Measurements from ENCODE around the gene GALNT2. TPM values are rescaled to one million over a fixed set of nuclear protein-coding genes. Genes with fewer than 3 reads are reported as not detected.

Gene GALNT2
- total RNA-seq, 1 experiment from 2014 or later = 152 TPM

DNA sequence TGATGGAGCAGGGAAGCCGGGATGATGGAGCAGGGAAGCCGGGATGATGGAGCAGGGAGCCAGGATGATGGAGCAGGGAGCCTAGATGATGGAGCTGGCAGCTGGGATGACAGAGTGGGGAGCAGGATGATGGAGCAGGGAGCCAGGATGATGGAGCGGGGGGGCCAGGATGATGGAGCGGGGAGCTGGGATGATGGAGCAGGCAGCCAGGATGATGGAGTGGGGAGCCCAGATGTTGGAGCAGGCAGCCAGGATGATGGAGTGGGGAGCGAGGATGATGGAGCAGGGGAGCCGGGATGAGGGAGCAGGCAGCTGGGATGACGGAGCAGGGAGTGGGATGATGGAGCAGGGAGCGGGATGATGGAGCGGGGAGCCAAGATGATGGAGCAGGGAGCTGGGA lies 16.0 kb downstream of the GALNT2 start:
- no peaks in the 10 kb centered on the region for H3K9me3 ChIP-seq (ENCODE audit: control insufficient read depth, insufficient read depth, low read depth, low read length)
- ChIA-PET POLR2A (no interaction called here), CTCF (no interaction called here)
- DNase-seq (ENCODE audit: low read depth, low spot score) = no peak
- in situ Hi-C loops (cut with HindIII; ENCODE audit: low pct_unique_long_range_greater_than_20kb, low sequenced_read_pairs) = no loop called here
- intact Hi-C loops (cut with micrococcal nuclease; ENCODE audit: unreplicated experiment) = no loop called here
- H3K27me3 ChIP-seq (ENCODE audit: control insufficient read depth, insufficient read depth, low read length) = no peaks in the 10 kb centered on the region
- no peak for ATAC-seq
- TF ChIP-seq, protein P1, sequence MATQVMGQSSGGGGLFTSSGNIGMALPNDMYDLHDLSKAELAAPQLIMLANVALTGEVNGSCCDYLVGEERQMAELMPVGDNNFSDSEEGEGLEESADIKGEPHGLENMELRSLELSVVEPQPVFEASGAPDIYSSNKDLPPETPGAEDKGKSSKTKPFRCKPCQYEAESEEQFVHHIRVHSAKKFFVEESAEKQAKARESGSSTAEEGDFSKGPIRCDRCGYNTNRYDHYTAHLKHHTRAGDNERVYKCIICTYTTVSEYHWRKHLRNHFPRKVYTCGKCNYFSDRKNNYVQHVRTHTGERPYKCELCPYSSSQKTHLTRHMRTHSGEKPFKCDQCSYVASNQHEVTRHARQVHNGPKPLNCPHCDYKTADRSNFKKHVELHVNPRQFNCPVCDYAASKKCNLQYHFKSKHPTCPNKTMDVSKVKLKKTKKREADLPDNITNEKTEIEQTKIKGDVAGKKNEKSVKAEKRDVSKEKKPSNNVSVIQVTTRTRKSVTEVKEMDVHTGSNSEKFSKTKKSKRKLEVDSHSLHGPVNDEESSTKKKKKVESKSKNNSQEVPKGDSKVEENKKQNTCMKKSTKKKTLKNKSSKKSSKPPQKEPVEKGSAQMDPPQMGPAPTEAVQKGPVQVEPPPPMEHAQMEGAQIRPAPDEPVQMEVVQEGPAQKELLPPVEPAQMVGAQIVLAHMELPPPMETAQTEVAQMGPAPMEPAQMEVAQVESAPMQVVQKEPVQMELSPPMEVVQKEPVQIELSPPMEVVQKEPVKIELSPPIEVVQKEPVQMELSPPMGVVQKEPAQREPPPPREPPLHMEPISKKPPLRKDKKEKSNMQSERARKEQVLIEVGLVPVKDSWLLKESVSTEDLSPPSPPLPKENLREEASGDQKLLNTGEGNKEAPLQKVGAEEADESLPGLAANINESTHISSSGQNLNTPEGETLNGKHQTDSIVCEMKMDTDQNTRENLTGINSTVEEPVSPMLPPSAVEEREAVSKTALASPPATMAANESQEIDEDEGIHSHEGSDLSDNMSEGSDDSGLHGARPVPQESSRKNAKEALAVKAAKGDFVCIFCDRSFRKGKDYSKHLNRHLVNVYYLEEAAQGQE (IDR thresholded peaks at IDR 0.05; ENCODE audit: insufficient read depth in 1 of 2, low read depth in 2 of 2, low read length in 1 of 2) = no peak
- no peak for TF ChIP-seq TCF7L2 (IDR thresholded peaks at IDR 0.05; ENCODE audit: low read depth, low read length)
- TF ChIP-seq, protein P2, sequence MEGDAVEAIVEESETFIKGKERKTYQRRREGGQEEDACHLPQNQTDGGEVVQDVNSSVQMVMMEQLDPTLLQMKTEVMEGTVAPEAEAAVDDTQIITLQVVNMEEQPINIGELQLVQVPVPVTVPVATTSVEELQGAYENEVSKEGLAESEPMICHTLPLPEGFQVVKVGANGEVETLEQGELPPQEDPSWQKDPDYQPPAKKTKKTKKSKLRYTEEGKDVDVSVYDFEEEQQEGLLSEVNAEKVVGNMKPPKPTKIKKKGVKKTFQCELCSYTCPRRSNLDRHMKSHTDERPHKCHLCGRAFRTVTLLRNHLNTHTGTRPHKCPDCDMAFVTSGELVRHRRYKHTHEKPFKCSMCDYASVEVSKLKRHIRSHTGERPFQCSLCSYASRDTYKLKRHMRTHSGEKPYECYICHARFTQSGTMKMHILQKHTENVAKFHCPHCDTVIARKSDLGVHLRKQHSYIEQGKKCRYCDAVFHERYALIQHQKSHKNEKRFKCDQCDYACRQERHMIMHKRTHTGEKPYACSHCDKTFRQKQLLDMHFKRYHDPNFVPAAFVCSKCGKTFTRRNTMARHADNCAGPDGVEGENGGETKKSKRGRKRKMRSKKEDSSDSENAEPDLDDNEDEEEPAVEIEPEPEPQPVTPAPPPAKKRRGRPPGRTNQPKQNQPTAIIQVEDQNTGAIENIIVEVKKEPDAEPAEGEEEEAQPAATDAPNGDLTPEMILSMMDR (IDR thresholded peaks at IDR 0.05) = no peak
- no peak for TF ChIP-seq SIN3A (IDR thresholded peaks at IDR 0.05; ENCODE audit: borderline replicate concordance, insufficient read depth, low read depth, low read length)
- TF ChIP-seq POLR2AphosphoS5 (IDR thresholded peaks at IDR 0.05; ENCODE audit: low read depth, low read length) = no peak
- BruUV-seq (replicated peaks) = no TSS peak
- no peaks in the 10 kb centered on the region for H3K36me3 ChIP-seq (ENCODE audit: control insufficient read depth, insufficient read depth, low read length)
- peak overlapping the region; percentile 82 for H3K27ac ChIP-seq (ENCODE audit: low read length)
- H3K4me1 ChIP-seq (ENCODE audit: control insufficient read depth, insufficient read depth, low read length) = peaks cover 50% of the 10 kb centered on the region
- H3K4me3 ChIP-seq (ENCODE audit: low read depth in 2 of 2, low read length in 2 of 2) = no peak overlapping the region

DNA sequence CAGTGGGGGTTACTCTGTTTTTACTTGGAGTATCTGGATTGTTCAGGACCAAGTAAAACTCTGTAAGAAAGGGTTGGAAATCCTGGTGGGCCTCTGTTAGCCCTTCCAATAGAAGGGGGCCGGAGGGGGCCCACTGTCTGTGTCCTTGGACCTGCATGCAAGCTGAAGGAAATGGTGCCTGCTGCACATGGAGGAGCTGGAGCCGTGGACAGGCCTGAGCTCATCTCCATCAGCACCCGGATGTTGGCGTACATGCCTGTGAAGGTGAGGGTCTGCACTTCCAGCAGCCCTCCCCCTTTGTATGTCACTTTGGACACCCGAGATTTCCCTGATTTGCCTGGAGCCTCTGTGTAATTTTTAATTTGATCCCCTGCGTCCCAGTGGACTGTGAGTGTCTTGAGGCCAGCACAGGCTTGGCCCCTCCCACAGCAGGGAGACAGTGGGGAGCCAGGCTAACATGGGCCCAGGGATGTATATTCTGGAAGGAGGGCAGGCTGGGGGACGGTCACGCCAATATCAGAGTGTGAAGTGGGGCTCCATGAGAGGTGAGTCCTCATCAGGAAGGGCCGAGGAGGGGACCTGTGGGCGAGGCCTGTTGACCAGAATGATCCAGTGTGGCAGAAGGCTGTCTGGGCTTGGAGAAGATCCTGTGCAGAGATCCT lies 16.8 kb downstream of the GALNT2 start:
- TF ChIP-seq, protein P2 (IDR thresholded peaks at IDR 0.05) = no peak
- TF ChIP-seq TCF7L2 (IDR thresholded peaks at IDR 0.05; ENCODE audit: low read depth, low read length) (no peak), SIN3A (IDR thresholded peaks at IDR 0.05; ENCODE audit: borderline replicate concordance, insufficient read depth, low read depth, low read length) (no peak), POLR2AphosphoS5 (IDR thresholded peaks at IDR 0.05; ENCODE audit: low read depth, low read length) (no peak)
- TF ChIP-seq, protein P1 (IDR thresholded peaks at IDR 0.05; ENCODE audit: insufficient read depth in 1 of 2, low read depth in 2 of 2, low read length in 1 of 2) = no peak
- in situ Hi-C loops (cut with HindIII; ENCODE audit: low pct_unique_long_range_greater_than_20kb, low sequenced_read_pairs) (no loop called here), intact Hi-C loops (cut with micrococcal nuclease; ENCODE audit: unreplicated experiment) (no loop called here)
- no peaks in the 10 kb centered on the region for H3K27me3 ChIP-seq (ENCODE audit: control insufficient read depth, insufficient read depth, low read length)
- peaks cover 45% of the 10 kb centered on the region for H3K4me1 ChIP-seq (ENCODE audit: control insufficient read depth, insufficient read depth, low read length)
- peak overlapping the region in 1 of 2 experiments; percentile 29; a peak in 3 of 4 replicates for H3K4me3 ChIP-seq (ENCODE audit: low read depth in 2 of 2, low read length in 2 of 2)
- H3K27ac ChIP-seq (ENCODE audit: low read length) = peak overlapping the region; percentile 82
- no peaks in the 10 kb centered on the region for H3K9me3 ChIP-seq (ENCODE audit: control insufficient read depth, insufficient read depth, low read depth, low read length)
- CTCF ChIA-PET = no interaction called here
- no peaks in the 10 kb centered on the region for H3K36me3 ChIP-seq (ENCODE audit: control insufficient read depth, insufficient read depth, low read length)
- DNase-seq (ENCODE audit: low read depth, low spot score) (no peak), ATAC-seq (peak; percentile 68)
- POLR2A ChIA-PET = no interaction called here
- no TSS peak for BruUV-seq (replicated peaks)
